NCI-H1694 (cell line): ENCODE results near the gene RAB28.
"Not testable (repeated sequence)": the region's sequence is repeated elsewhere in the genome, so short reads cannot be mapped to it uniquely, and the experiment has no call there.

Experiments used
- DNase-seq: peaks from one replicate; lab custom pipeline; 2025; lab: John Stamatoyannopoulos, UW

Gene RAB28

GRCh38 chr4:13449590-13449989 lies 34.5 kb downstream of the RAB28 start:
- DNase-seq = no peak

DNA sequence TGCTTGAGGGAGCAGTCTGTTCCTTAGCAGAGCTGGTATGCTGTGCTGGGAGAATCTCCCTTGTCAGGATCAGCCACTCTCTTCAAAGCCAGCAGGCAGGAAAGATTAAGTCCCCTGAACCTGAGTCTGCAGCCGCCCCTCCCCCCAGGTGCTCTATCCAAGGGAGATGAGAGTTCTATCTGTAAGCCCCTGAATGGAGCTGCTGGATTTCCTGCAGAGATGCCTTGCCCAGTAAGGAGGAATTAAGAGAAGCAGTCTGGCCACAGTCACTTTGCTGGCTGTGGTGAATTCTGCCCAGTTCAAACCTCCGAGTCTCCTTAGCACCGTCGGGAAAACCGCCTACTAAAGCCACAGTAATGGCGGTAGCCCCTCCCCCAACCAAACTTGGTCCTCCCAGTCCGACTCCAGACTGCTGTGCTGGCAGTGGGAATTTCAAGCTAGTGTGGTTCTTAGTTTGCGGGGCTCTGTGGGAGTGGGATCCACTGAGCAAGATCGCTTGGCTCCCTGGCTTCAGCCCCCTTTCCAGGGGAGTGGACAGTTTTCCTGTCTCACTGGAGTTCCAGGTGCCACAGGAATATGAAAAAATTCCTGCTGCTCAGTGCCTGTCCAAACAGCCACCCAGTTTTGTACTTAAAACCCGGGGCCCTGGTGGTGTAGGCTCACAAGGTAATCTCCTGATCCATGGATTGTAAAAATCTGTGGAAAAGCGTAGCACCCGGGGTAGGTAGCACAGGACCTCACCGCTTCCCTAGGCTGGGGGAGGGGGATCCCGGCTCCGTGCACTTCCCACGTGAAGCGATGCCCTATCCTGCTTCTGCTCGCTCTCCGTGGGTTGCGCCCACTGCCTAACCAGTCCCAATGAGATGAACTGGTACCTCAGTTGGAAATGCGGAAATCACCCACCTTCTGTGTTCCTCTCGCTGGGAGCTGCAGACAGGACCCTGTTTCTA lies 38.0 kb downstream of the RAB28 start:
- no peak for DNase-seq

DNA sequence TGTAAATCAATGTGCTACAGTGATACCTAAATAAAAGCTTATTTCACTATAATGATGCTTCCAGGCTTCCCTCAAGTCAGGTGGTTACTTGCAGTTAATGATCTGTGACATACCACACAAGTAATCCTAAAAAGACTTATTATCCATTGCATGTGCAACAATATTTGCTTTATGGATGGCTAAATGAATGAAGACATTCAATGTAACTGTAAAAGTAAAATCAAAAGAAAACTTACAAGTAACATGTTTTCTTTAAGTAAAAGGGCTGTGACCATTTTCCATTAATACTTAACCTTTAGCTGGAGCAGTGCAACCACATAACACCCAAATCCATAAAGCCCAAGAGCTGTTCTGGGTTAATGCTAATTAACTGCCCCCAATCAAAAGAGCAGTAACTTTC lies 42.6 kb downstream of the RAB28 start:
- no peak for DNase-seq

DNA sequence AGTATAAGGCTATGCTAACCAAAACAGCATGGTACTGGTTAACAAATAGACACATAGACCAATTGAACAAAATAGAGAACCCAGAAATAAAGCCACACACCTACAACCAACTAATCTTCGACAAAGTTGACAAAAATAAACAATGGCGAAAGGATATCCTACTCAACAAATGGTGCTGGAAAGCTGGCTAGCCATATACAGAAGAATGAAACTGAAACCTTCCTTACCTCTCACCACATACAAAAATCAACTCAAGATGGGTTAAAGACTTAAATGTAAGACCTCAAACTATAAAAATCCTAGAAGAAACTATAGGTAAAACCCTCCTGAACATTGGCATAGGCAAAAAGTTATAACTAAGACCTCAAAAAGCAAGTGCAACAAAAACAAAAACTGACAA lies 47.2 kb downstream of the RAB28 start:
- no peak for DNase-seq

- no peak for DNase-seq
Observed at GRCh38 chr4:13432453-13432852, 51.7 kb downstream of the RAB28 start.

- no peak for DNase-seq
Observed at GRCh38 chr4:13430834-13431568, 53.1 kb downstream of the RAB28 start.

- no peak for DNase-seq
Observed at GRCh38 chr4:13427599-13428325, 56.4 kb downstream of the RAB28 start.

DNA sequence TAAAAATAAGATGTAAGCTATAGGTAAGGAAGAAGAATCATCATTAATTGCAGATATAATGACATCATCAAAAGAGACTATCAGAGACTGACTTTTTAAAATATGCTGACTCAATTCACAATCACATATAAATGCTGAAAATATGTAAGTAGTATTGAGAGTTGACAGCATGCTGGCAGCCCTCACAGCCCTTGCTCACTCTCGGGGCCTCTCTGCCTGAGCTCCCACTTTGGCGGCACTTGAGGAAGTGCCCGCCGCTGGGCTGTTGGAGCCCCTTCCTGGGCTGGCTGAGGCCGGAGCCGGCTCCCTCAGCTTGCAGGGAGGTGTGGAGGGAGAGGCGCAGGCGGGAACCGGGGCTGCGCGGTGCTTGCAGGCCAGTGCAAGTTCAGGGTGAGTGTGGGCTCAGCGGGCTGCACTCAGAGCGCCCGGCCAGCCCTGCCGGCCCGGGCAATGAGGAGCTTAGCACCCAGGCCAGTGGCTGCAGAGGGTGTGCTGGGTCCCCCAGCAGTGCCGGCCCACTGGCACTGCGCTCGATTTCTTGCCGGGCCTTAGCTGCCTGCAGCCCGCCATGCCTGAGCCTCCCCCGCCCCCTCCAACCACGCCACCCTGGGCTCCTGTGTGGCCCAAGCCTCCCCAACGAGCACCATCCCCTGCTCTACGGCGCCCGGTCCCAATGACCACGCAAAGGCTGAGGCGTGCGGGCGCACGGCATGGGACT lies 68.9 kb downstream of the RAB28 start:
- DNase-seq = no peak

DNA sequence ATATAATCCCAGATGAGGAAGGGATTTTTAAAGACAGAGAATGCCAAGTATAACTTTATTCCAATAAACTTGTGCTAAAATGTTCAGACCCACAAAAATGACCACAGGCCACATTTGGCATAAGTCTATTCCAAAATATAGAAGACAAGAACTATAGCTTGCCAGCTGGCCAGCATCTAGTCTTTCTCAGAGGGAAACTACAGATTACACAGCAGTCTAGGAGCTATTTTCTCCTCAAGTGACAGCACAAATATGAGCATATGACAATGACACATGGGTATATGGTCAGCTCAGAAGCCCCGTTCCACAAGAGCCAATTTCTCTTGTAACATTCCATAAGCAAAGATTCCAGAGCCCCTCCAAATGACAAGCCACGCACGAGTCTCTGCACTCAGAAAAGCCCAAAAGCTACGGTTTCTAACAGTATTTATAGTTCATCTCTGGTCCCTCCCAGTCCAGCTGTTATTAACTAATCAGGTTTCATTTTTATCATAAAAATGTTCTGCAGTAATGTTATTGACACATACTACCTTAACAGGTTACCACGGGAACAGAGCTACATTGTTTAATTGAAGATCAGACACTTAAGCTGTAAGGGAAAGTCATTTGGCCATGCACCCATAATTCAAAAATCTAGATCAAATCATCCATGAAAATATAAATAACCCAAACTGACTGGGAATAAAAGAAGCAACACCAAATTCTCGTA lies 70.3 kb downstream of the RAB28 start:
- no peak for DNase-seq

GRCh38 chr4:13411942-13412341 lies 72.2 kb downstream of the RAB28 start:
- DNase-seq = no peak

- DNase-seq = no peak
Observed at GRCh38 chr4:13409324-13409723, 74.8 kb downstream of the RAB28 start.

GRCh38 chr4:13406156-13406555 lies 78.0 kb downstream of the RAB28 start:
- DNase-seq = not testable (repeated sequence)

- DNase-seq = no peak
Observed at GRCh38 chr4:13403833-13404232, 80.3 kb downstream of the RAB28 start.

- DNase-seq = no peak
Observed at GRCh38 chr4:13403326-13403725, 80.8 kb downstream of the RAB28 start.

- no peak for DNase-seq
Observed at GRCh38 chr4:13399257-13399656, 84.9 kb downstream of the RAB28 start.

DNA sequence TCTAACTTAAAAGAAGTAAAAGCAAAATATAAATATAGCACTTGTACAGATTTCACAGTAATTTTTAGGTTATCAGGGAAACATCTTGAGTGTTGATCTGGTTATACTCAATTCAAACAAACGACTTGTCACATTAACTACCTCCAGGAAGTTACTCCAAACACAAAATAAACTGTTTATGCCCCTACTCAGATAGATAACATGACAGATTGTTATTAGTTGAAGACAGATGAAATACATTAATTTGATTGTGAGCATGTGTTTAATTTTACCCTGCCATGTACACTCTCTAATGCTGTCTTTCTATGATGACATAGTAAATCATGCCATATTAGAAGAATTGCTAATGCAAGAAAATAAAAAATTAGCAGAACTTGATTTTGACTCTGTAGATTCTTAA lies 88.0 kb downstream of the RAB28 start:
- DNase-seq = no peak

DNA sequence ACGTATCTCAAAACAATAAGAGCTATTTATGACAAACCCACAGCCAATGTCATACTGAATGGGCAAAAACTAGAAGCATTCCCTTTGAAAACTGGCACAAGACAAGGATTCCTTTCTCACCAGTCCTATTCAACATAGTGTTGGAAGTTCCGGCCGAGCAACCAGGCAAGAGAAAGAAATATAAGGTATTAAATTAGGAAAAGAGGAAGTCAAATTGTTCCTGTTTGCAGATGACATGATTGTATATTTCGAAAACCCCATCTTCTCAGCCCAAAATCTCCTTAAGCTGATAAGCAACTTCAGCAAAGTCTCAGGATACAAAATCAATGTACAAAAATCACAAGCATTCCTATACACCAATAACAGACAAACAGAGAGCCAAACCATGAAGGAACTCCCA lies 94.2 kb downstream of the RAB28 start:
- not testable (repeated sequence) for DNase-seq

DNA sequence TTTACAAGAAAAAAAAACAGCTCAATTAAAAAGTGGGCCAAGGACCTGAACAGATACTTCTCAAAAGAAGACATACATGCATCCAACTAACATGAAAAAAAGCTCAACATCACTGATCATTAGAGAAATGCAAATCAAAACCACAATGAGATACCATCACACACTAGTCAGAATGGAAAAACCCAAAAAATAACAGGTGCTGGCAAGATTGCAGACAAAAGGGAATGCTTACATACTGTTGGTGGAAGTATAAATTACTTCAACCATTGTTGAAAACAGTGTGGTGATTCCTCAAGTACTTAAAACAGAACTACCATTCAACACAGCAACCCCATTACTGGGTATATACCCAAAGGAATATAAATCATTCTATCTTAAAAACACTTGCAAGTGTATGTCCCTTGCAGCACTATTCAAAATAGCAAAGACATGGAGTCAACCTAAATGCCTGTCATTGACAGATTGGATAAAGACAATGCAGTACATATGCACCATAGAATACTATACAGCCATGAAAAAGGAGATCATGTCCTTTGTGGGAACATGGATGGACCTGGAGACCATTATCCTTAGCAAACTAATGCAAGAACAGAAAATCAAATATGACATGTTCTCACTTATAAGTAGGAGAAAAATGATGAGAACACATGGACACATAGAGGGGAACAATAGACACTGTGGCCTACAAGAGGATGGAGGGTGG lies 97.6 kb downstream of the RAB28 start:
- DNase-seq = no peak

DNA sequence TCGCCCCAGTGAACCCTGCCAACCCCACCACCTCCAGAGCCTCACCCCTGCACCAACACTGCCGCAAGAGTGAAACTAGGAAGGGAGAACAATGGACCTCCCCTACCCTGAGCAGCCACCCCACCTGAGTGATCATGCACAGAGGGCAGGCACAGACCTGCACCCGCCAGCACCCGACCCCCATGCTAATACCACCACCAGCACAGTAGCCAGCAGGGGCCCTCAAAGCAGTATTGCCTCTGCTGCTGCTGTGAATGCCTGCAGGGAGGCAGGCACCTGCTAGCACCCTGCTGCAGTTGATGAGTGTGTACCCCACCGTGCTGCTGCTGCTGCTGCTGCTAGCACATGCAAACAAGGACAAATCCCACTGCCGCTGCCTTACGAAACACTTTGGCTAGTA lies 100.1 kb downstream of the RAB28 start:
- no peak for DNase-seq

DNA sequence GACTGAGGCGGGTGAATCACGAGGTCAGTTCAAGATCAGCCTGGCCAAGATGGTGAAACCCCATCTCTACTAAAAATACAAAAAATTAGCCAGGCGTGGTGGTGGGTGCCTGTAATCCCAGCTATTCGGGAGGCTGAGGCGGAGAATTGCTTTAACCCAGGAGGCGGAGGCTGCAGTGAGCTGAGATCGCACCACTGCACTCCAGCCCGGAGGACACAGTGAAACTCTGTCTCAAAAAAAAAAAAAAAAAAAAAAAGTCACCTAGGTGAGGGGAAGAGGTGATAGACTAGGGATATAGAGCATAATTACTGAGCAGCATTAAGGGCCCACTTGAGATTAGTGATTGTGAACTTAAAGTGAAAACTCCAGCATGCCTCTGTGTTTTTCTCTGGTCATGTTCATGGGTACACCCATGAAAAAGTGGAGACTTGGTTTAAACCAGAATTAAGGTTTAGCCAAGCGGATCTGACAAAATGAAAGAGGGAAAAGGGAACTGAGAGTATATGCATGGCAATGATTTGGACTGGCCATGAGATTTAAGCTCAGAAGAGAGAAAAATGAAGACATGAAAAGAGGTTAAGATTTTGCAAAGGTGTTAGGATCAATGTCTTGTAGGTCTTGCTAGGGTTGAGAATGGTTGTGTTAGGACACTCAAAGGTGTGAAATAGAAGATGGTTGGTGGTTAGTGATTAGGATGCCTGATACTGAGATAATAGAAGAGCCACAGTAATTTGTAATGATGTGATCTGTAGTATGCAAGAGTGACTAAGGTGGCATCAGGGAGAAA lies 105.0 kb downstream of the RAB28 start:
- DNase-seq = no peak
